Myocyte (in vitro differentiated cells): ENCODE measurements around the gene DAAM1. TPM values are rescaled to one million over a fixed set of nuclear protein-coding genes. Genes with fewer than 3 reads are reported as not detected.

Source experiments
- DNase-seq: peaks from one replicate; pipeline ENCODE4 v3.0.0-alpha.2; 2012; ENCODE audit warnings: low read depth
- total RNA-seq: library from RNA; depleted of rRNA; stranded (reverse); fragments of >200 nt; gene quantifications from 2 replicates; pipeline ENCODE4 v1.2.3, GENCODE V29; 2014

DAAM1 gene
- total RNA-seq, 1 donor from 2014 or later: 30.1 TPM

GRCh38 chr14:59313144-59313651 lies 124.7 kb downstream of the DAAM1 start:
- DNase-seq: no peak

- DNase-seq: no peak
These were observed 125.5 kb downstream of the DAAM1 start for GRCh38 chr14:59313658-59314608.

GRCh38 chr14:59314953-59315599 lies 126.6 kb downstream of the DAAM1 start:
- DNase-seq: no peak

- no peak for DNase-seq
These were observed 127.8 kb downstream of the DAAM1 start for GRCh38 chr14:59316151-59316830.

- no peak for DNase-seq
These were observed 128.9 kb downstream of the DAAM1 start for GRCh38 chr14:59317346-59317745.

GRCh38 chr14:59317798-59318505 lies 129.5 kb downstream of the DAAM1 start:
- DNase-seq: no peak

GRCh38 chr14:59318908-59319307 lies 130.4 kb downstream of the DAAM1 start:
- DNase-seq: peak; percentile 68

- no peak for DNase-seq
These were observed 131.9 kb downstream of the DAAM1 start for GRCh38 chr14:59320361-59320760.

- peak; percentile 47 for DNase-seq
These were observed 132.5 kb downstream of the DAAM1 start for GRCh38 chr14:59320763-59321625.

GRCh38 chr14:59321626-59321949 lies 133.1 kb downstream of the DAAM1 start:
- DNase-seq: no peak

GRCh38 chr14:59325906-59326305 lies 137.4 kb downstream of the DAAM1 start:
- no peak for DNase-seq

- no peak for DNase-seq
These were observed 140.0 kb downstream of the DAAM1 start for GRCh38 chr14:59328454-59328853.

GRCh38 chr14:59330455-59330854 lies 142.0 kb downstream of the DAAM1 start:
- no peak for DNase-seq

- no peak for DNase-seq
These were observed 142.8 kb downstream of the DAAM1 start for GRCh38 chr14:59331217-59331616.

GRCh38 chr14:59332727-59333126 lies 144.3 kb downstream of the DAAM1 start:
- no peak for DNase-seq

- no peak for DNase-seq
These were observed 144.8 kb downstream of the DAAM1 start for GRCh38 chr14:59333235-59333634.

GRCh38 chr14:59333668-59334067 lies 145.2 kb downstream of the DAAM1 start:
- peak; percentile 52 for DNase-seq

GRCh38 chr14:59334253-59334652 lies 145.8 kb downstream of the DAAM1 start:
- no peak for DNase-seq

- DNase-seq: no peak
These were observed 147.6 kb downstream of the DAAM1 start for GRCh38 chr14:59336098-59336497.

GRCh38 chr14:59336706-59337105 lies 148.2 kb downstream of the DAAM1 start:
- no peak for DNase-seq
